Neural cell (in vitro differentiated cells): Measurements from ENCODE around the gene PSMB1. TPM values are rescaled to one million over a fixed set of nuclear protein-coding genes. Genes with fewer than 3 reads are reported as not detected.
"Not testable (repeated sequence)": the region's sequence is repeated elsewhere in the genome, so short reads cannot be mapped to it uniquely, and the experiment has no call there.

Experiments used
- H2AFZ ChIP-seq: fragments of 200-600, 300-800 bp; sonication (generic), shearing (Covaris generic); 2 replicates; pipeline ENCODE4 v1.6.0; 2014; ENCODE audit warnings: low read depth, mild to moderate bottlenecking, antibody characterized with exemption, low read length, moderate library complexity
- H3F3A ChIP-seq: fragments of 200-600 bp; shearing (Covaris generic); 2 replicates; pipeline ENCODE4 v1.6.1; 2016; ENCODE audit warnings: mild to moderate bottlenecking, moderate library complexity, mixed read lengths, antibody characterized with exemption, low read length; ENCODE audit not compliant: insufficient read depth, poor library complexity, severe bottlenecking
- H3K27ac ChIP-seq: fragments of 200-600, 300-800 bp; sonication (generic), shearing (Covaris generic); 2 replicates; pipeline ENCODE4 v1.5.1; 2014; ENCODE audit warnings: mild to moderate bottlenecking, low read length, moderate library complexity
- H3K27me3 ChIP-seq: fragments of 300-800, 200-600 bp; sonication (generic), shearing (Covaris generic); 2 replicates; pipeline ENCODE4 v1.6.0; 2014; ENCODE audit warnings: mild to moderate bottlenecking, low read depth, low read length, moderate library complexity; ENCODE audit not compliant: insufficient read depth
- H3K36me3 ChIP-seq: fragments of 300-800, 200-600 bp; sonication (generic), shearing (Covaris generic); 2 replicates; pipeline ENCODE4 v1.5.1; 2014; ENCODE audit warnings: mild to moderate bottlenecking, antibody characterized with exemption, low read length, moderate library complexity; ENCODE audit not compliant: insufficient read depth
- H3K4me2 ChIP-seq: fragments of 300-800, 200-600 bp; sonication (generic), shearing (Covaris generic); 2 replicates; pipeline ENCODE4 v1.6.0; 2014; ENCODE audit warnings: mild to moderate bottlenecking, low read length
- H3K4me3 ChIP-seq: fragments of 300-800, 200-600 bp; sonication (generic), shearing (Covaris generic); 2 replicates; pipeline ENCODE4 v1.5.1; 2014; ENCODE audit warnings: mild to moderate bottlenecking, low read length, moderate library complexity
- H3K79me2 ChIP-seq: fragments of 200-600 bp; shearing (Covaris generic); replicated peaks from 2 replicates; pipeline ENCODE4 v1.6.0; 2014; ENCODE audit warnings: mild to moderate bottlenecking, low read length, moderate library complexity; ENCODE audit not compliant: insufficient read depth
- H3K9ac ChIP-seq: fragments of 300-800, 200-600 bp; sonication (generic), shearing (Covaris generic); 2 replicates; pipeline ENCODE4 v1.6.1; 2016; ENCODE audit warnings: mild to moderate bottlenecking, low read length, mixed read lengths
- H3K9me2 ChIP-seq: fragments of 200-600 bp; shearing (Covaris generic); 2 replicates; pipeline ENCODE4 v1.6.1; 2016; ENCODE audit warnings: mild to moderate bottlenecking, low read length, mixed read lengths; ENCODE audit not compliant: insufficient read depth
- H3K9me3 ChIP-seq: fragments of 200-600, 300-800 bp; sonication (generic), shearing (Covaris generic); 2 replicates; pipeline ENCODE4 v1.6.1; 2016; ENCODE audit warnings: mild to moderate bottlenecking, mixed run types, low read length, moderate library complexity, mixed read lengths
- H4K20me1 ChIP-seq: fragments of 200-600 bp; shearing (Covaris generic); 2 replicates; pipeline ENCODE4 v1.6.1; 2016; ENCODE audit warnings: mild to moderate bottlenecking, mixed run types; ENCODE audit not compliant: insufficient read depth
- EP300 ChIP-seq: fragments of 450-650 bp; conservative IDR thresholded peaks from 2 replicates; pipeline ENCODE4 v1.6.1; 2014; ENCODE audit warnings: antibody characterized with exemption, mild to moderate bottlenecking, moderate library complexity; ENCODE audit not compliant: poor library complexity, severe bottlenecking
- EZH2 ChIP-seq: fragments of 200-600, 300-800 bp; shearing (Covaris generic), sonication (generic); IDR thresholded peaks from 2 replicates; pipeline ENCODE4 v1.6.1; 2014; ENCODE audit warnings: antibody characterized with exemption, low read length, borderline replicate concordance, mild to moderate bottlenecking; ENCODE audit not compliant: insufficient read depth, poor library complexity, severe bottlenecking
- MXI1 ChIP-seq: fragments of 450-650 bp; conservative IDR thresholded peaks from 2 replicates; pipeline ENCODE4 v1.6.1; 2014; ENCODE audit warnings: antibody characterized with exemption, mild to moderate bottlenecking; ENCODE audit not compliant: poor library complexity, severe bottlenecking
- POLR2AphosphoS5 ChIP-seq: IDR thresholded peaks from 2 replicates; pipeline ENCODE4 v1.6.1; 2012
- RAD21 ChIP-seq: fragments of 450-650 bp; conservative IDR thresholded peaks from 2 replicates; pipeline ENCODE4 v1.6.1; 2014; ENCODE audit warnings: antibody characterized with exemption, mild to moderate bottlenecking, moderate library complexity
- REST ChIP-seq: IDR thresholded peaks from 2 replicates; pipeline ENCODE4 v1.6.1; 2012; ENCODE audit warnings: borderline replicate concordance
- SMC3 ChIP-seq: fragments of 450-650 bp; conservative IDR thresholded peaks from 2 replicates; pipeline ENCODE4 v1.6.1; 2014; ENCODE audit warnings: antibody characterized with exemption, mild to moderate bottlenecking, moderate library complexity; ENCODE audit not compliant: poor library complexity
- TAF1 ChIP-seq: IDR thresholded peaks from 2 replicates; pipeline ENCODE4 v1.6.1; 2012; ENCODE audit warnings: low read depth
- polyA plus RNA-seq: library from polyadenylated mRNA; depleted of rRNA; stranded (reverse); fragments of >200 nt; gene quantifications from 2 replicates; pipeline ENCODE4 v1.2.3, GENCODE V29; 2014
- TF ChIP-seq, protein P1 (sequence below): fragments of 450-650 bp; IDR thresholded peaks from 2 replicates; pipeline ENCODE4 v1.5.1; 2014; ENCODE audit warnings: antibody characterized with exemption, mild to moderate bottlenecking, moderate library complexity; ENCODE audit not compliant: poor library complexity, severe bottlenecking

The PSMB1 gene
- polyA plus RNA-seq, 1 donor from 2014 or later: 365 TPM

DNA sequence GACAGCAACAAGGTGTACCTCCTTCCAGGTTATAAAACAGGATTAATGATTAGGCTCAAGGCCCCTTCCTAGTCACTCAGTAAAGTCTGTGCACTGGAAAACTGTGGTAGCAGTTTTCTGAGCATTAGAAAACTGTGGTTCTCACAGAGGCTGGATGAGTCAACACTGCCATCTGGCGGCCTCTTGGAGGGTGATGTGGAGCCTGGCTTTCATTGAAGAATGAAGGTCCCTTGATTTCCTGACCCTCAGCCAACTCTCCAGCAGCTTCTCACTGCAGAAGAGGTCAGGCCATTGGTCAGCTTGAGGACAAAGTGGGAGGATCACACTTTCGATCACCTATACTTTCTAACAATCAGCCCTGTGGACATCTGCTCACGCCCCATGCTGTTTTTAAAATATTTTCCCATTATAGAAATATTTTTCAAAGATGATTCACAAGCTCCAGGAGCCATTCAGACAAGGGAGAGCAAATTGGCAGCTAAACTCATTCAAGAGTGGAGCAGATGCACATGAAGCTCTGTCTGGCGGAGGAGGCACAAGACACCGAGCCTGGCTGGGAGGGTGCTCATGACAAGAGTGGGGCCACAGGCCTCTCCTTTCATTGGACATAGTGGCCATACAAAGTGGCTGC, 23.2 kb downstream of the PSMB1 start:
- Histone ChIP-seq H3F3A (no peaks in the 10 kb centered on the region), H3K27me3 (no peaks in the 10 kb centered on the region), H3K9ac (no peak overlapping the region), H4K20me1 (no peaks in the 10 kb centered on the region), H3K27ac (no peak overlapping the region), H3K79me2 (no peaks in the 10 kb centered on the region), H3K9me2 (no peaks in the 10 kb centered on the region), H3K9me3 (no peaks in the 10 kb centered on the region), H3K4me2 (no peak overlapping the region), H3K4me3 (no peak overlapping the region), H3K36me3 (no peaks in the 10 kb centered on the region), H2AFZ (no peak overlapping the region)
- TF ChIP-seq, protein P1, sequence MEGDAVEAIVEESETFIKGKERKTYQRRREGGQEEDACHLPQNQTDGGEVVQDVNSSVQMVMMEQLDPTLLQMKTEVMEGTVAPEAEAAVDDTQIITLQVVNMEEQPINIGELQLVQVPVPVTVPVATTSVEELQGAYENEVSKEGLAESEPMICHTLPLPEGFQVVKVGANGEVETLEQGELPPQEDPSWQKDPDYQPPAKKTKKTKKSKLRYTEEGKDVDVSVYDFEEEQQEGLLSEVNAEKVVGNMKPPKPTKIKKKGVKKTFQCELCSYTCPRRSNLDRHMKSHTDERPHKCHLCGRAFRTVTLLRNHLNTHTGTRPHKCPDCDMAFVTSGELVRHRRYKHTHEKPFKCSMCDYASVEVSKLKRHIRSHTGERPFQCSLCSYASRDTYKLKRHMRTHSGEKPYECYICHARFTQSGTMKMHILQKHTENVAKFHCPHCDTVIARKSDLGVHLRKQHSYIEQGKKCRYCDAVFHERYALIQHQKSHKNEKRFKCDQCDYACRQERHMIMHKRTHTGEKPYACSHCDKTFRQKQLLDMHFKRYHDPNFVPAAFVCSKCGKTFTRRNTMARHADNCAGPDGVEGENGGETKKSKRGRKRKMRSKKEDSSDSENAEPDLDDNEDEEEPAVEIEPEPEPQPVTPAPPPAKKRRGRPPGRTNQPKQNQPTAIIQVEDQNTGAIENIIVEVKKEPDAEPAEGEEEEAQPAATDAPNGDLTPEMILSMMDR: peak; percentile 93
- TF ChIP-seq MXI1 (no peak), EZH2 (no peak), TAF1 (no peak), REST (no peak), EP300 (no peak), RAD21 (peak; percentile 97), SMC3 (peak; percentile 98), POLR2AphosphoS5 (no peak)

GRCh38 chr6:170527995-170528394, 25.1 kb downstream of the PSMB1 start:
- not testable (repeated sequence) for H3F3A ChIP-seq, H3K36me3 ChIP-seq, H3K79me2 ChIP-seq, H3K9me2 ChIP-seq, H4K20me1 ChIP-seq, H3K4me2 ChIP-seq, H3K9me3 ChIP-seq, H2AFZ ChIP-seq, H3K27ac ChIP-seq, H3K27me3 ChIP-seq, H3K4me3 ChIP-seq, H3K9ac ChIP-seq

GRCh38 chr6:170525795-170526194, 27.3 kb downstream of the PSMB1 start:
- Histone ChIP-seq H3K9ac (no peak overlapping the region), H3K79me2 (no peaks in the 10 kb centered on the region), H3K9me3 (no peaks in the 10 kb centered on the region), H3K36me3 (no peaks in the 10 kb centered on the region), H3K4me2 (no peak overlapping the region), H4K20me1 (no peaks in the 10 kb centered on the region), H3K27me3 (no peaks in the 10 kb centered on the region), H2AFZ (no peak overlapping the region), H3K4me3 (no peak overlapping the region), H3F3A (no peaks in the 10 kb centered on the region), H3K27ac (peak overlapping the region; percentile 29), H3K9me2 (no peaks in the 10 kb centered on the region)
- no peak for TF ChIP-seq EP300
- TF ChIP-seq REST: no peak
- no peak for TF ChIP-seq SMC3
- TF ChIP-seq RAD21: no peak
- TF ChIP-seq POLR2AphosphoS5: no peak
- TF ChIP-seq, protein P1: no peak
- no peak for TF ChIP-seq TAF1
- TF ChIP-seq EZH2: no peak
- TF ChIP-seq MXI1: no peak
